Cardiac fibroblast (primary cell): ENCODE measurements around the gene OR5T2.
"Not testable (repeated sequence)": the region's sequence is repeated elsewhere in the genome, so short reads cannot be mapped to it uniquely, and the experiment has no call there.

ENCODE experiments used
- DNase-seq, 2 donors: peaks; one replicate each; pipeline versions ENCODE4 v3.0.0 to v3.0.0-alpha.2; 2010; ENCODE audit warnings: low read depth in 2 of 2
- H3K4me3 ChIP-seq, 2 donors: replicated peaks in 1 of 2; 1 replicate in 1 of 2; 2 replicates in 1 of 2; pipeline ENCODE4 v1.5.1; 2011; ENCODE audit warnings: low read depth in 2 of 2, low read length in 2 of 2, mild to moderate bottlenecking in 2 of 2, moderate library complexity in 1 of 2
- TF ChIP-seq, protein P1 (sequence below): IDR thresholded peaks from one replicate; pipeline ENCODE4 v1.5.1; 2011; ENCODE audit warnings: low read depth, mild to moderate bottlenecking, low read length, inconsistent platforms

OR5T2 gene

DNA sequence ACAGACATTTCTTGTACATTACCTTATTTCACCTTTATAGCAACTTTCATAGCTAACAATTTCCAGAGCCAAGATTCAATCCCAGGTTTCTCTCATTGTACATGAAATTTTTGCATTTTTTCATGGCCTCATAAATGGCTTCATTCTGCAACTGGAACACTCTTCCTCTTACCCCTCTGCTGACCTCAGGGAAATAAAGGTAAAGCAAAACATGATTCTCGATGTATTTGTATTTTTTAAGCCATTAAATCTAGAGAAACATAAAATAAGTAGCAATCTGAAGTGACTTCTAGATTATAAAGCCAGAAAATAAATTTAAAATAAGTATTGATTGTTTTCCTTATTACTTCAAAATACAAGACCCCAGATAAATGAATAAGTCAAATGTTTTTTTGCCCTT lies at the start of gene OR5T2:
Gene OR5T2, minus strand, starts transcription at position 101 of the 400 bp plus-strand sequence. CDS start 1,193 bp downstream, outside the sequence.
- TF ChIP-seq, protein P1, sequence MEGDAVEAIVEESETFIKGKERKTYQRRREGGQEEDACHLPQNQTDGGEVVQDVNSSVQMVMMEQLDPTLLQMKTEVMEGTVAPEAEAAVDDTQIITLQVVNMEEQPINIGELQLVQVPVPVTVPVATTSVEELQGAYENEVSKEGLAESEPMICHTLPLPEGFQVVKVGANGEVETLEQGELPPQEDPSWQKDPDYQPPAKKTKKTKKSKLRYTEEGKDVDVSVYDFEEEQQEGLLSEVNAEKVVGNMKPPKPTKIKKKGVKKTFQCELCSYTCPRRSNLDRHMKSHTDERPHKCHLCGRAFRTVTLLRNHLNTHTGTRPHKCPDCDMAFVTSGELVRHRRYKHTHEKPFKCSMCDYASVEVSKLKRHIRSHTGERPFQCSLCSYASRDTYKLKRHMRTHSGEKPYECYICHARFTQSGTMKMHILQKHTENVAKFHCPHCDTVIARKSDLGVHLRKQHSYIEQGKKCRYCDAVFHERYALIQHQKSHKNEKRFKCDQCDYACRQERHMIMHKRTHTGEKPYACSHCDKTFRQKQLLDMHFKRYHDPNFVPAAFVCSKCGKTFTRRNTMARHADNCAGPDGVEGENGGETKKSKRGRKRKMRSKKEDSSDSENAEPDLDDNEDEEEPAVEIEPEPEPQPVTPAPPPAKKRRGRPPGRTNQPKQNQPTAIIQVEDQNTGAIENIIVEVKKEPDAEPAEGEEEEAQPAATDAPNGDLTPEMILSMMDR: no peak
- no peak for DNase-seq
- no peak within 1 kb of the TSS for H3K4me3 ChIP-seq

DNA sequence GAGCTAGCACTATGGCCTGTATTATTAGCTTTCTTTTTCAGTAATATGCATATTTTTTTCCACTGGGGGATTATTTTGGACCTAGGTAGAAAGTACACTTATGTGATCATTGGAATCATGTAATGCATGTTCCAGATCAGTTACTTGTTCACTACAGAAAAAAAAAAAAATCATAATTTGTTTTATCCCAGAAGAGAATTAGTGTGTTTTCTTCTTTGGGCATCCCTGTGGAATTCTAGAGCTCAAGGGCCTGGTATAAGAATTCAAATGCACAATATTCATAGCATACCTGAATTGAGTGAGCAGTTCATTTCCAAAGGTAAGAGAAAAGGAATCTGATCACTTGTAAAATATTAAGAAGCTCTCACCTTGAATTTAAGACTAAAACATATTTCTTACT lies 39.8 kb upstream of the OR5T2 start, which contains the start of gene OR5T1:
Gene OR5T1, plus strand, starts transcription at position 301 of the 400 bp plus-strand sequence. CDS start 1,485 bp downstream, outside the sequence.
- no peak for DNase-seq
- H3K4me3 ChIP-seq: no peak within 1 kb of the TSS
- TF ChIP-seq, protein P1: no peak

DNA sequence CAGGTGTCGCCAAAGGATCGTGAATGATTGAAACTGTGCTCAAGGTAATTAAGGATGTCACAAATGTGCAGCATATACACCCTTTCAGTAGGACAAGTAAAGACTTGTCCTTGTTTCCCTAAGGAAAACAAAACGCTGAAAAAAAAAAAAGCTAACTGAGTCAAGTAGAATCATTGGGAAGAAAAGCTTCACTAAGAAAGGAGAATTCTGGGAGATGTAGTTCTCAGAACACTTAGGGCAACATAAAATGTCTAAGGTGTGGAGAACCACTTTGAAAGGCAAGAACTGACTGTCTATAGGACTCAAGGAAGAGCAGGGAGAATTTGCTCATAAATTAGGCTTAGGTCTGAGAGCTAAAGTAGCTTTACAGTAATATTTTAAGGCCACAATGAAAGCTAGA lies 37.0 kb upstream of the OR5T2 start:
- DNase-seq: no peak
- no peak overlapping the region for H3K4me3 ChIP-seq
- TF ChIP-seq, protein P1: no peak

DNA sequence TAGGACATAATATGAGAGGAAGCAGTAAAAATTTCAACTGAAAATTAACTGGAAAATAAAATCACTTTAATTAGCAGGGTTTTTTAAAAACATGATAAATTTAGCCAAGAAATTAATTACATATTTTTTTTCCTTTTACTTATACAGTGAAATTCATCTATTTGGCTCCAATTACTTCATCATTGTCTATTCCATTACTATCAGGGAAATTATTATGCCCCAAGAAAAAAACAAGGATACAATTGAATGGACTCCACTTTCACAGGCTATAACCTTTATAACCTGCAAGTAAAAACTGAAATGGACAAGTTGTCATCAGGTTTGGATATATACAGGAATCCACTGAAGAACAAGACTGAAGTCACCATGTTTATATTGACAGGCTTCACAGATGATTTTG lies 17.9 kb upstream of the OR5T2 start, which contains the start of gene OR5T3:
Gene OR5T3, plus strand, starts transcription at position 301 of the 400 bp plus-strand sequence. Its CDS starts 0 bp downstream, at position 301.
- no peak within 1 kb of the TSS for H3K4me3 ChIP-seq
- TF ChIP-seq, protein P1: no peak

DNA sequence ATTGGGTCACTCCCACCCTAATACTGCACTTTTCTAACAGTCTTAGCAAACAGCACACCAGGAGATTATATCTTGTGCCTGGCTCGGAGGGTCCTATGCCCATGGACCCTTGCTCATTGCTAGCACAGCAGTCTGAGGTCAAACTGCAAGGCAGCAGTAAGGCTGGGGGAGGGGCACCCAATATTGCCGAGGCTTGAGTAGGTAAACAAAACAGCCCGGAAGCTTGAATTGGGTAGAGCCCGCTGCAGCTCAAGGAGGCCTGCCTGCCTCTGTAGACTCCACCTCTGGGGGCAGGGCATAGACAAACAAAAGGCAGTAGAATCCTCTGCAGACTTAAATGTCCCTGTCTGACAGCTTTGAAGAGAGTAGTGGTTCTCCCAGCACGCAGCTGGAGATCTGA lies 14.3 kb downstream of the OR5T2 start:
- H3K4me3 ChIP-seq, DNase-seq: not testable (repeated sequence)

More for the DNA sequence above, 17.9 kb upstream of the OR5T2 start, which contains the start of gene OR5T3:
- DNase-seq: no peak

DNA sequence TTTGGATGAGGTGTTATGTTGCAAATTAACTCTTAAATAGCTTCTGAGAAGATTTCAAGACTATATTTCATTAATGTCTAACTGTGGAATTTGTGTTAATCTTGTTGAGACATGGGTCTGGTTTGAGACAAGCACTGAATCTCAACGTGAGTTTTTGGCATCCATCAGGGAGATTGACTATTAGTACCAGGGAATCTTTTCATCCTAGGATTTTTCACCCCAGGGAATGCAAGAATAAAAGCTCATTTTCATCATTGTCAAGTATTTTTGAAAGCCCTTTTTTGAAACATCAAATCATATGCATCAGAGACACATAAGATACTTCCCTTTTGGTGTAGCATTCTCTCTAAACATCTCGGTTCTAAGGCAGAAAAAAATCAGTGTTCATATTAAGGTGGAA lies 19.5 kb downstream of the OR5T2 start:
- no peak overlapping the region for H3K4me3 ChIP-seq
- TF ChIP-seq, protein P1: no peak
- DNase-seq: no peak

DNA sequence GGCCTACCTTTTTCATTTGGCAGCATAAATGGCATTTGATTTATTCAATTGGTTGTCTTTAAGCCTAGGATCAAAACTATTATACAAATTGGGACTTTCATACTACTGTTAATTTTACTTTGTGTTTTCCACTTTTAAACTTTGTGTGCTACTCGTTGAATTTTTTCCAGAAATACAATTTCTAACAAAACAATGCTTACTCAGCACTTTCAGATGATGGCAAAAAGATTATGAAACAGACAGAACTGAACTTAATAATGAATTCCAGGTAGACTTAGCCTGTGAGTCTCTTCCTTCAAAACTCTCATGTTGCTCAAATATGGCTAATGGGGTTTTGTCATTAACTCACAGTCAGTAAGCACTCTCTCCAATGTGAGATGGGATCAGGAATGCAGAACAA lies 26.3 kb downstream of the OR5T2 start:
- no peak overlapping the region for H3K4me3 ChIP-seq
- DNase-seq: no peak
- TF ChIP-seq, protein P1: no peak
